ENCODE measurements around the gene RUVBL1.
A peak's percentile ranks its signal among the peaks of the same experiment; 100 is the strongest.

Gene RUVBL1

DNA sequence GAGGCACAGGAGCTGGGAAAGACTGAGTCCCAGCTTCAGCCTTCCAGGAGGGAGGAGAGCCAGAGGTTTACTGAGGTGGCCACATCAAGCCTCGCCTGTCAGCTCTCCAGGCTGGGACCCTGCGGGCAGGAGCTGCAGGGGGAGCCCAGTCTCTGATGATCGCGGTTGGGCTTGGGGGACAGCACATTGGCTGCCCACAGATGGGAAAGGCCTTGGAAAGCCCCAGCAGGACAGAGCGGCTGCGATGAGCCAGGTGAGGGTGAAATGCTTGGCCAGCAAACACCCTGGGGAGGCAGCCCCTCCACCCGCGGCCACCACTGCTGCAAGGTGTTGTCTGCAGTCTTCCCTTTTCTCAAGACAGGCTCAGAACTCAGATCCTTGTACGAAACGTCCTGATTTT, 40.2 kb downstream of the RUVBL1 start:
- DNase-seq (ENCODE audit: low read depth in 2 of 2) = no peak

DNA sequence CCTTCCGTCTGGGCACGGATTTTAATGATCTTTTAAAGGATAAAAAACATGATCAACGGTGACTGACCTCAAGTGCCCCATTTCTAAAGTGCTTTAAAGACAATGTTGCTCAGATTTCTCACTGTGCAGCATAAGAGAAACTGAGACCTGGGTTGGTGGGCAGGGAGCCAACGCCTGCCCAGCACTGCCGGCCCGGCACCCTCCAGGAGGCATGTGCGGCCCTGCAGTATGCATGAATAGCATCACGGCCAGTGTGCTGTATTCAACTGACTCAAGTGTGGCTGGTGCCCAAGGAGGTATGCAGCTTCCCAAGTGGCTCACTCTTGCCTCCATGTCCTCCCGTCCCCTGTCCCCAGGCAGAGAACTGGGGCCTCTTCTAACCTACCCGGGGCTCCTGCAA, 41.1 kb downstream of the RUVBL1 start:
- DNase-seq (ENCODE audit: low read depth in 2 of 2) = no peak

DNA sequence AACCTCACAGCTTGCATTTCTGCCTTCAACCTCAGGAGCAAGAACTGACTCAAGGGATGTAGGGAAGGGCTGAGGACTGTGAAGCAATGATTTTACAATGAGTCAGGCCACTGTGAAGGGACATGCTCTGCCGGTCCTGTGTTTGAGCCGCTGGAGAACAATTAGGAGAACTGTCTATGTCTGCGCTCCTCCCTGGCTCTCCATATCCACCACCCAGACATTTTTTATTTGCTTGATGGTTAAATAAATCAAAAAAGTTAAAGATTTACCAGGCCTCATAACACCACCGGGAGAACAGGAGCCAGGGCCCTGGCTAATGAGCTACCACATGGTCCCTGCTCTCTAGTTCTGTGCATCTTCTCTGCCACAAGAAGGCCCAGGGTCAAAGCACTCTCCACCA, 41.8 kb downstream of the RUVBL1 start:
- no peak for DNase-seq (ENCODE audit: low read depth in 2 of 2)

DNA sequence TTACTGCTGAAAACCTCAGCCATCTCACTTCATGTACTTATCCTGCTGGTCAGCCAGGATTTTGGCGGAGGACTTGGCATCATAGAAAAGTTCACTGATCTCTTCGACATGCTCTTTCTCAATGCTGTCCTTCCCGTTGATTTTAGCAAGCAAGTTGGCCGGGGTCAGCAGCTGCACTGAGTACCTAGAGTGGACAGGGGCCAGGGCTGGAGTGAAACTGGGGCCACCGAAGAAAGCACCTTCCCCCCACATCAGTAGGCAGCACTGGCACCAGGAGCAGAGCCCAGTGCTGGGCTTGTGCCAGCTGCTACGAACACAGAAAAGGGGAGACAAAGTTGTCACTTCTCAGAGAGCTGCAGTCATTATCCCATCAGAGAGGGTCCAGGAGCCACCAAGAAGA, 42.4 kb downstream of the RUVBL1 start:
- DNase-seq (ENCODE audit: low read depth in 2 of 2) = no peak

DNA sequence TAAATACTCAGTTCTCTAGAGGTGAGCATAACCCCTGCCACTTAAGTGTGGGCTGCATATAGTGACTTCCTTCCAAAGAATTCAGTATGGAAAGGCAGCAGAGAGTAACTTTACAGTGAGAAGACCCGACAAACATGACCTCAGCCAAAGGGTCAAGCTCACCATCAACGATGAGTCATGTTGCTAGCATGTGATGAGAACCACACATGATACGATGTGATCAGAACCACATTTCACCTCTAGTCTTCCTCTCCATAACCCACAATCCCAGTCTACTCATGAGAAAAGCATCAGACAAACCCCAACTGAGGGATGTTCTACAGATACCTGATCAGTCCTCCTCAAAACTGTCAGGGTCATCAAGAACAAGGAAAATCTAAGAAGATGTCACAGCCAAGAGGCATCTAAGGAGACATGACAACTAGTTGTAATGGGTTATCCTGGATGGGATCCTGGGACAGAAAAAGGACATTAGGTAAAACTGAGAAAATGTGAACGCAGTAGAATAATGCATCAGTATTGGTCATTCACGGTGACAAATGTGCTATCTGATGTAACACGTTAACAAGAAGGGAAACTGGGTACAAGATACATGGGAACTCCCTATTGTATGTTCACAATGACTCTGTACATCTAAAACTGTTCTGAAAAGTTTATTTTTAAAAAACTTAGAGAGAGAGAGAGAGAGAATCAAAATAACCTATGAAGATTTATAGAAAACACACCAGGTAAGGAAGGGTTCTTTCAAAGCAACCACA, 43.1 kb downstream of the RUVBL1 start:
- no peak for DNase-seq (ENCODE audit: low read depth in 2 of 2)

DNA sequence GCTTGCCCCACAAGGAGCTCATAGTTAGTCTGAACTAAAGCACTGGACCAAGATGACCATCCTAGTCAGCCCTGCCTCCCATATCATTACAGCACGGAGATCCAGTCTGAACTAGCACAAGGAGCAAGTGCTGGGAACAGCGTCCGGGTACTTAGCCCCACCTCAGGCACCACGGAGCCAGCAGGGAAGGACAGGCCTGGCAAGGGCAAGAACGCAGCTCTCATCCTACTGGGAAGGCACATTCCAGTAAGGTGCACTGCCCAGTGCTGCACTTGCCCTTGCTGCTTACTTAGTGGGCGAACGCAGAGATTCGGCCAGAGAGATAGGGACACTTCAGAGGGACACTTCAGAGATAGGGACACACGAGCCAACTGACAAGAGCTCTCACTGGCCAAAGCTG, 43.8 kb downstream of the RUVBL1 start:
- no peak for DNase-seq (ENCODE audit: low read depth in 2 of 2)

DNA sequence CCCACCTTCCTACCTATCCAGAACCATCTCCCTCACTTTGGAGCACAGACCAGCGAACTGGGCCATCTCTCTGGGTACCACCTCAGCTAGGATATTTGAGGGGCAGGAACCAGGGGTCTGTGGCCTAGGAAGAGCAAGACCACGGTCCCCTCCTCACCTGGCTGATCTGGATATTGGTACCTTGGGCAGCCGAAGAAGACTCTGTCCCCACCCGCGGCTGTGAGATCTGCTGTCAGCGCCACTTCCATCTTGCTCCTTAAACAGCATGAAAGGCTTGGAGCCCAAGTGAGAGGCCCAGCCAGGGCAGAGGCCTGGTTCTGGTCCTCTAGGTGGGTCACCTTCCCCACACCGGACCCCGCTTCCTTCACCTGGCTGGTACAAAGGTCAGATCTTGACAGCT, 44.7 kb downstream of the RUVBL1 start:
- no peak for DNase-seq (ENCODE audit: low read depth in 2 of 2)

DNA sequence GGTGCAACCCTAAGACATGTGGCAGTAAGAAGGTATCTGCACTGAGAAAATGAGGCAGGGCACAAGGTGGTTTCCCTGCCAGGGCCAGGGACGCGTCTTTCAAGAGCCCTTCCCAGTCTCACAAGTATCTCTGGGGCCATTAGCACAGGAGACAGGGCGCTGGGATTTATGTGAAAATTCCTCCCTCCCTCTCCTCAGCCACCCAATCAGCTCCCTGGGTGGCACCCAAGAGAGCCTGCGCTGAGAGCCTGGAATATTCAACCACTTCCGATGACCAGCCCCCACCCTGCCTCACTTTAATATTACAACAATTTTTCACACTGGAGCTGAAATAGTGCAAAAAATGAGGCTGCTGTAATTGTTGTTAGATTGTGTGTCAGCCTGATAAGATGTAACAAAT, 45.3 kb downstream of the RUVBL1 start:
- DNase-seq (ENCODE audit: low read depth in 2 of 2) = no peak

DNA sequence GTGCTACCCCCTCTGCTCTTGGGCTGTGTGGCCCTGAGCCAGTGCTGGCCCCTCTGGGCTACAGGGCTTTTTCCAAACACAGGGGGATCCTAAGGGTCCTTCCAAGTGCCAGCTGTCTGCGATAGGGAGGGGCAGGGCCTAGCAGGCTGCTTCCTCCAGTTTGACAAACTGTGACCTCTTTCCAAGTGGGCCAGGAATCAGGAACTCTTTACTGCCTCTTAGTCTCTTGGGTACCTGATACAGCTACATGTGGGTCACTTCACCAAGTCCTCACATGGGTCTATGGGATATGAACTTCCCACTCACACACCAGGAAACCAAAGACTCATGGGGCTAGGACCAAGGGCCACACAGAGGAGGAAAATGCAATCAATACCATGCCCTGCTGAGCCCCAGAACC, 45.9 kb downstream of the RUVBL1 start:
- DNase-seq (ENCODE audit: low read depth in 2 of 2) = no peak

DNA sequence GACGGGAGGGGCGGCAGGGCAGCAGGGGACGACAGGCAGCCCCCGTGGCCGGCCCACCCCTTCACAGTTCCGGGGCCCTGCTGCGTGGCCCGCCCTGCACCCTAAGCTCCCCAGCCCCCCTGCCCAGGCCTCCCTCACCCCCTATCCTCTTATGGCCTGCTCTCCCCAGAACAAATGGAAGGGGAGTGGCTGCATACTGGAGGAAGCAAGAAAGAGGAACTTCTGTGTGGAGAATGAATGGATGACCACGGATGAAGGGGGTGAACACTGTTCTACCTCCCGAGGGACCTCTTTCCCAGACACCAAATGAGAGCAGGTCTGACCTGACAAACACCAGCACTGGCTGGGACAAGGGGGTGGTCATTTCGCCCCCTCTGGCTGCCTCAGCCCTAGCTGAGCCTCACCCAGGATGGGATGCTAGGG, 46.4 kb downstream of the RUVBL1 start:
- no peak for DNase-seq (ENCODE audit: low read depth in 2 of 2)

DNA sequence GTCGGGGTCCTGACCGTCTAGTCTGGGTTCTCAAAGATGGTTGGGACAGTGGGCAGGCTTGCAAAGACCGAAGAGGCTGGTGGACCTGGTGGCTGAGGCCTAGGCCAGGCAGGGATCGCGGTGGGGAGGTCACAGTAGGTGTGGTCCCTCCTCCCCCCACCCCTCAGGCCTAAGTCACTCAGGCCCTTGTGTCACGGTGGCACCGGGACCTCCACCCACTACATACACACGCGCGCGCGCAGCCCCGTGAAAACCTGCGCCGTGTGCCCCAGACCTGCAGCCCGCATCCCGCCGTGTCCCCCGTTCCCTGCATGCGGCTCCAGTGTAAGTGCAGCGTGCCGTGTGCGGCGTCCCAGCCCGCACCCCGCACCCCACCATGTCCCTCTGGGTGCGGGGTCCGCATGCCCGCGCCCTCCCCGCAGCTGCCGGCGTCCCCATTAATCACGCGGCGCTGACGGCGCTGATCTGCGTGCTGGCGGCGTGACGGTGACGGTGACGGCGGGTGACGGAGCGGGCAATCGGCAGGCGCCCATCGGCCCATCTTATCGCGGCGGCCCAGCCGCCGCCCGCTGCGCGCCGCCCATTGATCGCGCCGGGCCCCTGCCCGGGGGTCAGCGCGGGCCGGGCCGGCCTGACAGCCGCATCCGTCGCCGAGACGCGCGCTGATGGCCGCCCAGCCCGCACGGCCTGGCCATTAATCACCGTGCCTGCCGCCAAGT, 47.0 kb downstream of the RUVBL1 start:
- DNase-seq (ENCODE audit: low read depth in 2 of 2) = no peak

DNA sequence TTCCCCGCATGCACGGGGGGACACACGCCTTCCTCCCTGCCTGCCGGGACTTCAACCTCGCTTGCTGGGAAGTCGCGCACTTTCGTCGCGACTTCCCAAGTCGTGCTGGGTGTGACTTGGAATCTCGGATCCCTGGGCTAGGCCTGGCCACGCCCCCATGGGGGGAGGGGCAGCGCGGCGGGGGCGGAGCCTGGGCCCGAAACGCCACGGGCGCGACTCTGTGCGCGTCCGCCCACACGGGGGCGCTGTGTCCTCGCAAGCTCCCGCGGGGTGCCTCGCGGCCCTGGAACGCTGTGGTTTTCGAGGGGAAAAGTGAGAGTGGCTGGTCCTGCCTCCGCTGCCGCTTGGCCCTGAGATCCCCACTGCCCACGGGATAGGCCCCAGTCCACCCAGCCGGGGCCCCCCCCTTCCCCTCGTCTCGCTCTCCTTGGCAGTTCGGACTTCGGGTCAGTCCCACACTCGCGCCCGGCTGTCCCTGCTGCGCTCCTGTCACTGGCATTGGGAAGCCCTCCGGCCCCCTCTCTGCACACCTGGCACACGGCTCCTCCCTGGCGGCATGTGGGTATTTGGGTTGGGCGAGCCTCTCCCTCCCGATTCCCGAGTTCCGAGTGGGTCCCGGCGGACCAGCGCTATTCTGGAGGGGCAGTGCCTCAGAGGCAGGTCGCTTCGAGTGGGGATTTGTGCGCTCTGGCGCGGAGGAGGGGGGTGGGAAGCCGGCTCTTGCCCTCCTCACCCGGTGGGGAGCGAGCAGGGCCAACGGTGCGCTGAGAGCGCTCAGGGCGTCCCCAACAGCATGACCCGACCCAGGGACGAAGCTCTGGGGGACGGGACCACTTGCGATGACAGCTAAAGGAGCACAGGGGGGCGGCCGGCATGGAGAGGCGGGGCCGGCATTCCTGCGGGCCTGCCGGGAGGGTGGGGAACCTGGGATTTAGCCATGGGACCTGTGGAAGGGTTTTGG, 47.8 kb downstream of the RUVBL1 start:
- DNase-seq (ENCODE audit: low read depth in 2 of 2) = peak; percentile 66 to 70

DNA sequence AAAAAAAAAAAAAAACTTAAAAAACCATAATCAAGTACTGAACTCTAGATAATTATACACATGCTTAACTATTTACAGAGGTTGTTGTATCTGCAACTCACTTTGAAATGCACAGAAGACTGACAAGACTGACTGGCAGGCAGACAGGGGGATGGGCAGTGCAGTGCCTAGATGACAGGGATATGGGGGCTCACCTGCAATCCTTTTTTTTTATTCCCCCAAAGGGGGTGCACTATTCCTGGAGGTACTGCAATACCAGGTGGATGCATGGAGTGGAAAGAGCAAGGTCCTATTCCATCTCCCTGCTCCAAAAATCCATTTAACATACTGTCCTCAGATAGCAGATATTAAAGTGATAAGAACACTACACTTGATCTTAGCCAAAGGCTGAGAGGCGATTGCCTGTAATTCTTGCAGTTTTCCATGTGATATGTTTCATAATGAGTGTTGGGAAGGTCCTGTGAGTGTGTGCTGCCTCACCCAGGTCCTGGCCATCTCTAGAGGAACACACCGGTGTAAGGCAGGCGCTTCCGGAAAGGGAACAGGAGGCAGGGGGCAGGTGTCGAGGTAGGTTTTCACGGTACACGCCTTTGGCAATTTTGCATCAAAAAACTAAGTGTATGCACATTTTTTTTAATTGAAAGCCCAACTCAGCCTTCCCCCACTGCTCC, 48.6 kb downstream of the RUVBL1 start:
- no peak for DNase-seq (ENCODE audit: low read depth in 2 of 2)

DNA sequence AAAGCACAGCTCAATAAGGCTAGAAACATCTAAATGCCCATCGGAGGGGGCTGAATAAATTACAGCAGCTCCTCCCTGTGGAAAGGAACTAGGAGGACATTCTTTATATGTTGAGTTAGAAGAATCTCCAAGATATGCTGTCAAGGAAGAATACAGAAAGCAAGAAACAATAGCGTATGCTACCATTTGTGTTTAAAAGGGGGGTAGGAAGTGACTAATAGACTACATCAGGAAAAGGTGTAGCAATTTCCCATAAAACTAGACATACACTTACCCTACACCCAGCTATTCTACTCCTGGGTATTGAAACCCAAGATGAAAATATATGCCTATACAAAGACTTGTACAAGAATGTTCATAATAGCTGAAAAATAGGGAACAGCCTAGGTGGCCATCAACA, 49.8 kb downstream of the RUVBL1 start:
- DNase-seq (ENCODE audit: low read depth in 2 of 2) = no peak

DNA sequence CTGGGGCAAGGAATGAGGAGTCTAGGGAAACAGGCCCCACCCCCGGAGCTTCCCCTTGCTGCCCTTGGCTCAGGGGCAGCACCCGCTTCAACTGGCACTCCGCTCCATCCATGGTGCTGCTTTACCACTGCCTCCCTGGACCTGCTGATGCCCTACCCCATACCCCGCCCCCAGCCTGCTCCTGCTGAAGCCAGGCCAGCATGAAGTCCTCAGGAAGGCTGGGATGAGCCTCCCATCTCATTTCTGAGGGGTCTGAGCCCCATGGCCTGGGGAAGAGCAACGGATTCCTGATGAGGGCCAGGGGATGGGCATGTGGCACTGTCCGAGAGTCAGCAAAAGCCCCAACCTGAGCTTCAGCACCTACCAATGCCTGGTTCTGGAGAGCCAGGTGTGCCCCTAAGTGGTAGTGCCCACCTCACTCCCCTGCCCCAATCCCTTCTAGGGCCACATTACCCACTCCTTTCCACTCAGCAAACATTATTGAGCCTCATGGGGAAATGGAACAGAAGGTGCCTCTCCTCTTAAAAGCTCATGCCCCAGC, 50.4 kb downstream of the RUVBL1 start:
- no peak for DNase-seq (ENCODE audit: low read depth in 2 of 2)

DNA sequence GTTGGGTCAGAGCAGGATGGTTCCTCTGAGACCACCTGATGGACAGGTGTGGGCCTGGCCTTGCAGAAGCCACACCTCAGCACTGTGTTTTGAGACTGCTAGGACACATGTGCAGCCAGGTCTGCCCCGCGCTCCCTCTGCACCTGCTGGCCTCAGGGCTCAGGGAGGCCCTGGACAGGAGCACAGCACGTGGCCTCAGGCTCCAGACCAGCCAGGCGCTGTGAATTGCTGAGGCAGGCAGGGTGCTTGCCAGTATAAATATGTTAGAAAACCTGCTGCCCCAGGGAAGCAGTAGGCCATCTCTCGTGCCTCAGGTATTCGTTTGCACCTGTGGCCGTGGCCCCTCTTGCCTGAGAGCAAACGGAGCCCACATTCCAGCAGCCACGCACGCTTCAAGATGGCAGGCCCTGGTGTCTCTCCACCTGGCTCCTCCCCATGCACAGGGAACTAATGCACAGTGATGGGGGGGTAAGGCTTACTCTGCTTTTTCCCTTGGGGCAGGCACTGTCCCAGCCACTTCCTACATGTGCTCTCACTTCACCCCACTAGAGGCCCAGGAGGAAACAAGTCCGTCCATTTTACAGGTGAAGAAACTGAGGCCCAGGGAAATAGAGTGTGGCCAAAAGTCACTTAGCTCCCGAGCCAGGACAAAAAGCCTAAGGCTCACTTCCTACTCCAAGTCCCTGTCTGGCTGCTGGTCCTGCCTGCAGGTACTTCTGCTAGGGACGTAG, 51.0 kb downstream of the RUVBL1 start:
- no peak for DNase-seq (ENCODE audit: low read depth in 2 of 2)

DNA sequence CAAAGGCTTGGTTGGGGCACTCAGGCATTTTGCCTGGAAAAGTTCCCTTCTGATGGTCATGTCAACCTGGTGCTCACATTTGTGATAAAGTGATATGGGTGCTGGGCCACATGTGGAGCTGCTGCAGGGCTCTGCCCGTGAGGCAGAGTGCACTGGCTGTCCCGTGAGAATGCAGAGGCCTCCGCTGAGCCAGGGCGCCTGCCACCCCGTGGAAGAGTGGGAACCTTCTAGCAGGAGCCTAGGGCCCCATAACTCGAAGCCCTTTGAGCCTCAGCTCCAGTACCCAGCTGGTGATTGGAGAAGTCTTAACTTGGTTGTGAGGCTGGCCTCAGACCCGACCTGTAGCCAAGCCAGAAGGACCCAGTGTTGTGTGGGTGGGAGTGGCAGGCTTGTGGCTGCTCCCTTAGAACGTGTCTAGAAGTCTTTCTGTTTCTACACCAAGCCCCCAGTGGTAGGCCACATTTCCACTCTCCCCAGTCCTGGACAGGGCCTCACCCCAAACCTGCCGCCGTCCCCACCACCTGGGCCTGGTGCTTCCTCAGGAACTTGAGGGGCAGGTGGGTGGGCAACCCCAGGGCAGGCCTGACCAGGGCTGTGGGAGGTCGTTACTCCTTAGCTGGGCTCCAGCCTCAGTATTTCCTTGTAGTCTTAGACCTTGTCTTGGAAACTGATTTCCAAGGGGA, 51.7 kb downstream of the RUVBL1 start:
- no peak for DNase-seq (ENCODE audit: low read depth in 2 of 2)

DNA sequence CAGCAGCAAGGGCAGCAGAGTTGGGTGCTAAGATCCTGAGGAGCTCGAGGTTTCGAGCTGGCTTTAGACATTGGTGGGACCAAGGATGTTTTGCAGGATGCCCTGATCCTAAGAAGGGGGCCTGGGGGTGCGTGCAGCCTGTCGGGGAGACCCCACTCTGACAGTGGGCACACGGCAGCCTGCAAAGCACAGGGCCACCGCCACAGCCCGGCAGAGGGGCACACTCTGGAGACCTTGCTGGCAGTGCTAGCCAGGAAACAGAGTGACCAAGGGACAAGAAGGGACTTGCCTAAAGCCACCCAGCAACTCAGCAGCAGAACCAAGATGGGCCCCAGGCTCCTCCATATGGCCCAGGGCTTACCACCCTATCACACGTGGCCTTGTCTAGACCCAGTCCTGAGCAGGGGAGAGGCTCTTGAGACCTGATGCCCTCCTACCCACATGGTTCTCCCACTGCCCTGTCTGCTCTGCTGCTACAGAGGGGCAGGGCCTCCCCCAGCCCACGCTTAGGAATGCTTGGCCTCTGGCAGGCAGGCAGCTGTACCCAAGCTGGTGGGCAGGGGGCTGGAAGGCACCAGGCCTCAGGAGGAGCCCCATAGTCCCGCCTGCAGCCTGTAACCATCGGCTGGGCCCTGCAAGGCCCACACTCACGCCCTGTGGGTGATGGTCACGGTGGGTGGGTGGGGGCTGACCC, 52.6 kb downstream of the RUVBL1 start:
- no peak for DNase-seq (ENCODE audit: low read depth in 2 of 2)

DNA sequence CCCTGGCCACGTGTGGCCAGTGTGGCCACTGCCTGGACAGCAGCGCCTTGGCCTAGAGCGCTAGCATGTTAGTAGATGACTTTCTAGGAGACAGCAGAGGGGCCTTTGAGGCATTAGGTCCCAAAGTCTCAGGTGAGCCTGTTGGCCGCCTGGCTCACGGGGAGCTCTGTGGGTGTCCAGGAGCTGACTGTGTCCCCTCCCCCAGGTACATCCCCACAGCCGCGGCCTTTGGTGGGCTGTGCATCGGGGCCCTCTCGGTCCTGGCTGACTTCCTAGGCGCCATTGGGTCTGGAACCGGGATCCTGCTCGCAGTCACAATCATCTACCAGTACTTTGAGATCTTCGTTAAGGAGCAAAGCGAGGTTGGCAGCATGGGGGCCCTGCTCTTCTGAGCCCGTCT, 54.3 kb downstream of the RUVBL1 start:
- DNase-seq (ENCODE audit: low read depth in 2 of 2) = no peak

DNA sequence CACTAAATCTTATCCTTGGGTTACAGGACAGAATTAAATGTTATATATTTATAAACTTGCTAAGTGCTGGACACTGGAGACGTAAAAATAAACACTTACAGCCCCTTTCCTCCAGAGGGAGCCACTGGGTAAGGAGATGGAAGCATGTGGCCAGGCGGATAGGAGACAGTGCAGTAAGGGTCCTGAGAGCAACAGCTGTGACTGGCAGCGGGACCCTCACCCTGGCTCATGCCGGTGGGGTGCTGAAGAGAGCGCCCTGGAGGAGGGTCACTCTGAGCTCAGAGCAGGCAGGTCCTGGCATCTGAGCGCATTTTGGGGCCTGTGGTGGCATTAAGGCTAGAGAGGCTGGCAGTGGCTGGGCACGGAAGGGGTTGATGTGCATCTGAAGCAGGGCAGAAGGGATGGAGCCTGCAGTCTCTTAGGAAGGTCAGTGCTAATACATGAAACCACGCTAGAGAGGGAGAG, 55.4 kb downstream of the RUVBL1 start:
- DNase-seq (ENCODE audit: low read depth in 2 of 2) = no peak

Measured in stimulated activated CD8-positive, alpha-beta memory T cell treated with anti-CD3 and anti-CD28 coated beads, Interleukin-15, amount 100 ng/mL, for 48 hours (primary cell).